ENCODE measurements around the gene BEND7.

- TF ChIP-seq POLR2AphosphoS5 (IDR thresholded peaks at IDR 0.05; ENCODE audit: low read depth, low read length) (no peak), TAF1 (IDR thresholded peaks at IDR 0.05; ENCODE audit: low read depth, low read length) (no peak)
Observed at GRCh38 chr10:13521026-13521425, 7.8 kb downstream of the BEND7 start.
